ENCODE data around the gene CPB2.
A peak's percentile ranks its signal among the peaks of the same experiment; 100 is the strongest.

DNA sequence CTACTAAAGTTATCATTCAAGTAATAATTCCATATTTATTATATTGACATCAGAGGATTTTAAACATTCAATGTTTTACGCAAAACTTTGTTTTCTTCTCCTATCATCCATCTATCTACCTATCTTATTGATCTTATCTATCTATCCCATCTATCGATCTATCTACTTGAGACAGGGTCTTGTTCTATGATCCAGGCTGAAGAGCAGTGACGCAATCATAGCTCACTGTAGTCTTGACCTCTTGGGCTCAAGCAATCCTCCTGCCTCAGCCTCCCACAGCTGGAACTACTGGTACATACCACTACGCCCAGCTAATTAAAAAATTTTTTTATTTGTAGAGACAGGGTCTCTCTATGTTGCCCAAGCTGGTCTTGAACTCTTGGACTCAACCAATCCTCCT lies 79.7 kb downstream of the CPB2 start:
- TF ChIP-seq, protein P1, sequence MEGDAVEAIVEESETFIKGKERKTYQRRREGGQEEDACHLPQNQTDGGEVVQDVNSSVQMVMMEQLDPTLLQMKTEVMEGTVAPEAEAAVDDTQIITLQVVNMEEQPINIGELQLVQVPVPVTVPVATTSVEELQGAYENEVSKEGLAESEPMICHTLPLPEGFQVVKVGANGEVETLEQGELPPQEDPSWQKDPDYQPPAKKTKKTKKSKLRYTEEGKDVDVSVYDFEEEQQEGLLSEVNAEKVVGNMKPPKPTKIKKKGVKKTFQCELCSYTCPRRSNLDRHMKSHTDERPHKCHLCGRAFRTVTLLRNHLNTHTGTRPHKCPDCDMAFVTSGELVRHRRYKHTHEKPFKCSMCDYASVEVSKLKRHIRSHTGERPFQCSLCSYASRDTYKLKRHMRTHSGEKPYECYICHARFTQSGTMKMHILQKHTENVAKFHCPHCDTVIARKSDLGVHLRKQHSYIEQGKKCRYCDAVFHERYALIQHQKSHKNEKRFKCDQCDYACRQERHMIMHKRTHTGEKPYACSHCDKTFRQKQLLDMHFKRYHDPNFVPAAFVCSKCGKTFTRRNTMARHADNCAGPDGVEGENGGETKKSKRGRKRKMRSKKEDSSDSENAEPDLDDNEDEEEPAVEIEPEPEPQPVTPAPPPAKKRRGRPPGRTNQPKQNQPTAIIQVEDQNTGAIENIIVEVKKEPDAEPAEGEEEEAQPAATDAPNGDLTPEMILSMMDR (IDR thresholded peaks at IDR 0.05; ENCODE audit: control extremely low read depth in 1 of 3, insufficient read depth in 1 of 3, low read depth in 1 of 3, low read length in 3 of 3), result no peak
- TF ChIP-seq YY1 (IDR thresholded peaks at IDR 0.05; ENCODE audit: low read depth, low read length) (no peak), POLR2AphosphoS5 (IDR thresholded peaks at IDR 0.05; ENCODE audit: low read depth, low read length) (no peak), TAF1 (IDR thresholded peaks at IDR 0.05; ENCODE audit: low read depth, low read length) (no peak), SIN3A (conservative IDR thresholded peaks at IDR 0.05 in 1 of 2, IDR thresholded peaks at IDR 0.05 in 1 of 2; ENCODE audit: low read depth in 1 of 2, low read length in 2 of 2) (no peak), EZH2 (IDR thresholded peaks at IDR 0.05; ENCODE audit: low read depth, low read length, severe bottlenecking) (no peak), CEBPB (IDR thresholded peaks at IDR 0.05; ENCODE audit: low read depth, low read length) (peak; percentile 38; the same call in 1 of the 2 replicates)
- TF ChIP-seq, protein P2, sequence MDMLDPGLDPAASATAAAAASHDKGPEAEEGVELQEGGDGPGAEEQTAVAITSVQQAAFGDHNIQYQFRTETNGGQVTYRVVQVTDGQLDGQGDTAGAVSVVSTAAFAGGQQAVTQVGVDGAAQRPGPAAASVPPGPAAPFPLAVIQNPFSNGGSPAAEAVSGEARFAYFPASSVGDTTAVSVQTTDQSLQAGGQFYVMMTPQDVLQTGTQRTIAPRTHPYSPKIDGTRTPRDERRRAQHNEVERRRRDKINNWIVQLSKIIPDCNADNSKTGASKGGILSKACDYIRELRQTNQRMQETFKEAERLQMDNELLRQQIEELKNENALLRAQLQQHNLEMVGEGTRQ (IDR thresholded peaks at IDR 0.05; ENCODE audit: low read length), result no peak

Data from H1 (cell line).